ENCODE measurements around the gene IL4I1. TPM values are rescaled to one million over a fixed set of nuclear protein-coding genes. Genes with fewer than 3 reads are reported as not detected.

IL4I1 gene
- total RNA-seq, 1 experiment from 2014 or later: 1.3 TPM

DNA sequence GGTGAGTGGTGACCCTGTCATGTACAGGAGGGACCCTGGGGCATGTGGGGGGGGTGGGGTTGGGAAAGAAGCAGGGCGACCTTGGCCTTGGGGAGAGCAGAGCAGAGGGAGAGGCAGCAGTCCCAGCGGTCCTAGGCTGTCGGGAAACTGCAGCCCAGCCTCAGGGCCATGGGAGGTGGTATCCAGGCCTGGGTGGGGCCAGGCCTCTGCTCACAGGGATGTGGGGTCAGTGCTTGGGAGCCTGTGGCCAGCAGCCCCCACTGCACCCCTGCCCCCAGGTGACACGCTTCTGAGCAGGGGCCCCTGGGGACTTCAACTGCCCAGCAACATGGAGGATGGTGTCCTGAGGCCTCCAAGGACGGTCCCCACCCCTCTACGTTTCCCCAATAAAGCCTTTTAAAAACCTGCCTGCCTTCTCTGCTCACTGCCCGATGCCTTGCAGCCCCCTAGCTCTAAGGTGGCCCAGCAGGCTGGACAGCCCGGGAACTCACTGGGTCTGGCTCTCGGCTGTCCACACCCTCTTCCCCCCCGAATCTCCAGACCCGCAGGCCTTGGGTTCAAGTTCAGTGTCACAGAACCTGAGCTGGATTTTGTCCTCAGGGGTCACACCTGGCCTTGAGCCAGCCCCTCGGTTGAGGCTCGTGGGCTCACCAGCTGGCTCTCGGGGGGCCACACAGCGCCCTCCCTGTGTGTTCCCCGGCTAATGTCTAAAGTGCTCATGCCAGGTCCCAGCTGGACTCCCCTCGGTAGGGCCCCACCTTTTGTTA, 36.2 kb downstream of the IL4I1 start:
- BruUV-seq (replicated peaks): no TSS peak
- ChIA-PET CTCF (no interaction called here), POLR2A (ENCODE audit: low non-redundant PET) (no interaction called here)
- DNase-seq (ENCODE audit: low spot score): no peak
- Histone ChIP-seq H3K9me3 (ENCODE audit: low read depth, low read length, poor library complexity, severe bottlenecking) (no peaks in the 10 kb centered on the region), H3K36me3 (ENCODE audit: insufficient read depth, low read length, poor library complexity, severe bottlenecking) (peaks cover 90% of the 10 kb centered on the region), H3K4me1 (ENCODE audit: insufficient read depth, low read length, poor library complexity, severe bottlenecking) (peaks cover 11% of the 10 kb centered on the region), H3K27ac (ENCODE audit: low read depth, low read length, poor library complexity, severe bottlenecking) (peak overlapping the region; percentile 37), H3K27me3 (replicated peaks; ENCODE audit: insufficient read depth, low read depth, low read length, poor library complexity) (no peaks in the 10 kb centered on the region), H3K4me3 (ENCODE audit: low read depth, low read length, poor library complexity, severe bottlenecking) (no peak overlapping the region)
- TF ChIP-seq EZH2 (IDR thresholded peaks at IDR 0.05; ENCODE audit: borderline replicate concordance, low read depth, low read length, poor library complexity, severe bottlenecking): no peak
- TF ChIP-seq, protein P1, sequence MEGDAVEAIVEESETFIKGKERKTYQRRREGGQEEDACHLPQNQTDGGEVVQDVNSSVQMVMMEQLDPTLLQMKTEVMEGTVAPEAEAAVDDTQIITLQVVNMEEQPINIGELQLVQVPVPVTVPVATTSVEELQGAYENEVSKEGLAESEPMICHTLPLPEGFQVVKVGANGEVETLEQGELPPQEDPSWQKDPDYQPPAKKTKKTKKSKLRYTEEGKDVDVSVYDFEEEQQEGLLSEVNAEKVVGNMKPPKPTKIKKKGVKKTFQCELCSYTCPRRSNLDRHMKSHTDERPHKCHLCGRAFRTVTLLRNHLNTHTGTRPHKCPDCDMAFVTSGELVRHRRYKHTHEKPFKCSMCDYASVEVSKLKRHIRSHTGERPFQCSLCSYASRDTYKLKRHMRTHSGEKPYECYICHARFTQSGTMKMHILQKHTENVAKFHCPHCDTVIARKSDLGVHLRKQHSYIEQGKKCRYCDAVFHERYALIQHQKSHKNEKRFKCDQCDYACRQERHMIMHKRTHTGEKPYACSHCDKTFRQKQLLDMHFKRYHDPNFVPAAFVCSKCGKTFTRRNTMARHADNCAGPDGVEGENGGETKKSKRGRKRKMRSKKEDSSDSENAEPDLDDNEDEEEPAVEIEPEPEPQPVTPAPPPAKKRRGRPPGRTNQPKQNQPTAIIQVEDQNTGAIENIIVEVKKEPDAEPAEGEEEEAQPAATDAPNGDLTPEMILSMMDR (conservative IDR thresholded peaks at IDR 0.05; ENCODE audit: low read depth, low read length): no peak
- intact Hi-C loops (cut with micrococcal nuclease; ENCODE audit: unreplicated experiment): no loop called here

DNA sequence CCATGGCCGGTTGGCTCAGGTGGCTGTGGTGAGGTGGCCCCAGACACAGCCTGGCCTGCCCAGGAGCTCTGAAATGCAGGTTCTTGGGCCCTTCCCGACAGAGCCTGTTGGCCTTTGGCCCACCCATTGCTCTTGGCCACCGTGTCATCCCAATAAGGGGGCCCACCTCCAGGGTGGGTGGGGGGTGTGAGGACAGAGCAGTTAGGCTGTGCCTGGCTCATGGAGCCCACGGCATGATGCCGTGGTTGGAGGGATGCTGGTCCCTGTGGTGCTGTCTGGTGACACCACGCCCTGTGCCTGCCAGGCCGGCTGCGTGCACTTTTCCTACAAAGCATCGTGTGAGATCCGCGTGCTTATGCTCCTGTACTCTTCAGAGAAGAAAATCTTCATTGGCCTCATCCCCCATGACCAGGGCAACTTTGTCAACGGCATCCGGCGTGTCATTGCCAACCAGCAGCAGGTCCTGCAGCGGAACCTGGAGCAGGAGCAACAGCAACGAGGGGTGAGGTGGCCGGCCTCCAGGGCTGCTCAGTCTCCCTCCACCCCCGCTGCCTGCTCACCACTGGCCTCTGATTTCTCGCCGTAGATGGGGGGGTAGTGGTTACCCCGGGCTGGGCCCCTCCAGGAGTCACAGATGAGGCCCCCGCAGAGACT, 36.9 kb downstream of the IL4I1 start:
- POLR2A ChIA-PET (ENCODE audit: low non-redundant PET): no interaction called here
- no TSS peak for BruUV-seq (replicated peaks)
- no peak for DNase-seq (ENCODE audit: low spot score)
- Histone ChIP-seq H3K27me3 (replicated peaks; ENCODE audit: insufficient read depth, low read depth, low read length, poor library complexity) (no peaks in the 10 kb centered on the region), H3K9me3 (ENCODE audit: low read depth, low read length, poor library complexity, severe bottlenecking) (no peaks in the 10 kb centered on the region), H3K4me3 (ENCODE audit: low read depth, low read length, poor library complexity, severe bottlenecking) (no peak overlapping the region), H3K27ac (ENCODE audit: low read depth, low read length, poor library complexity, severe bottlenecking) (no peak overlapping the region), H3K4me1 (ENCODE audit: insufficient read depth, low read length, poor library complexity, severe bottlenecking) (peaks cover 5% of the 10 kb centered on the region), H3K36me3 (ENCODE audit: insufficient read depth, low read length, poor library complexity, severe bottlenecking) (peaks cover 95% of the 10 kb centered on the region)
- no peak for TF ChIP-seq EZH2 (IDR thresholded peaks at IDR 0.05; ENCODE audit: borderline replicate concordance, low read depth, low read length, poor library complexity, severe bottlenecking)
- TF ChIP-seq, protein P1 (conservative IDR thresholded peaks at IDR 0.05; ENCODE audit: low read depth, low read length): no peak
- intact Hi-C loops (cut with micrococcal nuclease; ENCODE audit: unreplicated experiment): no loop called here
- CTCF ChIA-PET: no interaction called here

DNA sequence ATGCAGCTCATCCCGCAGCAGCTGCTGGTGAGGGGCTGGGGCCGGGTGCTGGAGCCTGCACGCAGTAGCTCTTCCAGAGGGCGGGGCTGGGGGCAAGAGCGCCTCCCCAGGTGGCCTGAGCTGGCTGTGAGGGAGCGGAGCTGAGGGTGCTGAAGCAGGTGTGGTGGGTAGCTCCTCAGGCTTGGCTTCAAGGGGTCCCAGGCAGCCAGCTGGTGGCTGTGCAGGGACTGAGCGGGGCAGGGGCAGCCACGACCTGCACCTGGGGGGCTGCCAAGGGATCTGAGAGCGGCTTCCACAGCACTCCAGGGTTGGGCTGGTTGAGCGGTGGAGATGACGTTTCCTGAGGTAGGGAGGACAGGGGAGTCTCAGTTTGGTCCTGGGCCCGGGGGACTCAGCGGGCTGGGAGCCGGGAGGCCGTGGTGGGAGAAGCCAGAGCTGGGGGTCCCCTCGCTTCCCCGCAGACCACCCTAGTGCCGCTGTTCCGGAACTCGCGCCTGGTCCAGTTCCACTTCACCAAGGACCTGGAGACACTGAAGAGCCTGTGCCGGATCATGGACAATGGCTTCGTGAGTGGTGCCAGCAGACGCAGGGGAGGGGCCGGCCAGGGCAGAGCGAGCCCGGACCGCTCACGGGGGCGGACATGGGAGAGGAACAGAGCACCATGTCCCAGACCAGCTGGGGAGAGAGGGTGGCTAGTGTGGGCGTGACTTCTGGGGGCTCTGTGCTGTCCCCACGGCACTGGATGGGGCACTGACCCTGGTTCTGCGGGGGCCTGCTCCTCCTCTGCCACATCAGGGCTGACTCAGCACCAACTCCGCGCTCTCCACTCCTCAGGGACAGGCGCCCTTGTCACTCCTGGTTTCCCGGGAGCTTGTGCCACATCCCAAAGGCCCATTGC, 38.4 kb downstream of the IL4I1 start:
- H3K27ac ChIP-seq (ENCODE audit: low read depth, low read length, poor library complexity, severe bottlenecking): peak overlapping the region; percentile 25
- no TSS peak for BruUV-seq (replicated peaks)
- no peak overlapping the region for H3K4me3 ChIP-seq (ENCODE audit: low read depth, low read length, poor library complexity, severe bottlenecking)
- CTCF ChIA-PET: no interaction called here
- H3K27me3 ChIP-seq (replicated peaks; ENCODE audit: insufficient read depth, low read depth, low read length, poor library complexity): no peaks in the 10 kb centered on the region
- TF ChIP-seq EZH2 (IDR thresholded peaks at IDR 0.05; ENCODE audit: borderline replicate concordance, low read depth, low read length, poor library complexity, severe bottlenecking): no peak
- TF ChIP-seq, protein P1 (conservative IDR thresholded peaks at IDR 0.05; ENCODE audit: low read depth, low read length): no peak
- no peak for DNase-seq (ENCODE audit: low spot score)
- POLR2A ChIA-PET (ENCODE audit: low non-redundant PET): no interaction called here
- H3K36me3 ChIP-seq (ENCODE audit: insufficient read depth, low read length, poor library complexity, severe bottlenecking): peaks cover 81% of the 10 kb centered on the region
- intact Hi-C loops (cut with micrococcal nuclease; ENCODE audit: unreplicated experiment): no loop called here
- no peaks in the 10 kb centered on the region for H3K9me3 ChIP-seq (ENCODE audit: low read depth, low read length, poor library complexity, severe bottlenecking)
- peaks cover 9% of the 10 kb centered on the region for H3K4me1 ChIP-seq (ENCODE audit: insufficient read depth, low read length, poor library complexity, severe bottlenecking)

Measured in A673 (cell line).